ENCODE measurements around the gene CWC22. TPM values are rescaled to one million over a fixed set of nuclear protein-coding genes. Genes with fewer than 3 reads are reported as not detected.

The CWC22 gene
- total and polyA plus RNA-seq, 2 of the 8 experiments (the other 6 are each of a cell fraction or from before 2014, with no cell fraction given), result 3.7 to 34.0 TPM

DNA sequence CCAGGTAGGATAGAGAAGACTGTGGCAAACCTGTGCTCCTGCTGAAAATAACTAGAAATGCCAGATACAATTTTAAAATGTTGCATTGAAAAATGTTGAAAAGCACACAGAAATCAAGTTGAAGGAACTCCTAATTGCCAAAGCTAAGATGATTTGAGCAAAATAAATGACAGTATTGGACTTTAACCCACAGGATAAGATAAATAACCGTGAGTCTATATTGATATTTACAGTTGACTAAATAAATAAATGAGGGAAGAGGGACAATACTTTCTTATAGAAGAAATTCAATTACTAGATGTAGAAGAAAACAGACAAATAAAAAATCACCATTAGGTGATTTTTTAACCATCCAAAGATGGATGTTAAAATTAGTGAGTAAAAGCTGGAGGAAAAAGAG is 59.0 kb downstream of the CWC22 start:
- Histone ChIP-seq H4K91ac (replicated peaks; ENCODE audit: insufficient read length, low read length) (no peak overlapping the region), H3K4ac (replicated peaks; ENCODE audit: insufficient read length, low read depth, low read length) (no peak overlapping the region), H3K23ac (ENCODE audit: insufficient read length) (no peak overlapping the region), H2BK12ac (ENCODE audit: low read depth, low read length) (no peak overlapping the region), H4K20me1 (replicated peaks in 1 of 2; ENCODE audit: control insufficient read depth in 1 of 2, insufficient read depth in 2 of 2, low read length in 2 of 2) (peaks cover 0 to 1% of the 10 kb centered on the region in 2 experiments), H3K23me2 (ENCODE audit: low read depth, low read length) (no peaks in the 10 kb centered on the region), H4K5ac (ENCODE audit: insufficient read length, low read depth, low read length) (no peak overlapping the region), H3K14ac (ENCODE audit: insufficient read length) (no peak overlapping the region), H3K9me3 (ENCODE audit: insufficient read depth in 2 of 2, low read depth in 1 of 2, low read length in 1 of 2) (no peaks in the 10 kb centered on the region), H3K36me3 (ENCODE audit: control insufficient read depth in 2 of 4, insufficient read depth in 4 of 4, low read length in 3 of 4) (peaks cover 4 to 58% (median 19%) of the 10 kb centered on the region in 4 experiments), H2AFZ (ENCODE audit: low read length) (no peak overlapping the region), H4K8ac (ENCODE audit: extremely low read depth, insufficient read depth, low read length) (no peak overlapping the region), H2BK5ac (ENCODE audit: low read depth, low read length) (no peak overlapping the region), H3K4me2 (ENCODE audit: insufficient read depth in 1 of 2, low read depth in 2 of 2, low read length in 2 of 2) (no peak overlapping the region), H2AK5ac (ENCODE audit: low read depth, low read length) (no peak overlapping the region), H3K79me2 (ENCODE audit: control insufficient read depth in 1 of 2, insufficient read depth in 2 of 2, low read length in 2 of 2) (no peaks in the 10 kb centered on the region), H3K27me3 (replicated peaks in 1 of 4; ENCODE audit: control insufficient read depth in 3 of 4, extremely low read depth in 1 of 4, insufficient read depth in 3 of 4, low read length in 3 of 4) (no peaks in the 10 kb centered on the region), H3K4me3 (ENCODE audit: extremely low read depth in 1 of 4, insufficient read depth in 2 of 4, low read depth in 3 of 4, low read length in 4 of 4) (no peak overlapping the region), H3K9ac (replicated peaks in 1 of 4; ENCODE audit: extremely low read depth in 1 of 4, low read depth in 3 of 4, low read length in 3 of 4) (no peak overlapping the region), H2BK15ac (ENCODE audit: low read length) (no peak overlapping the region), H3K79me1 (ENCODE audit: low read depth, low read length) (no peaks in the 10 kb centered on the region; the same call in 1 of the 2 replicates), H3K18ac (ENCODE audit: extremely low read depth, low read length) (no peak overlapping the region), H3K56ac (replicated peaks; ENCODE audit: insufficient read length, low read depth, low read length) (no peak overlapping the region), H2BK120ac (replicated peaks; ENCODE audit: low read depth, low read length) (no peak overlapping the region), H3K4me1 (replicated peaks in 1 of 4; ENCODE audit: control insufficient read depth in 3 of 4, insufficient read depth in 4 of 4, low read length in 3 of 4) (no peaks in the 10 kb centered on the region), H3K27ac (ENCODE audit: low read depth, low read length) (no peak overlapping the region), H2BK20ac (ENCODE audit: low read length) (no peak overlapping the region)
- ChIA-PET POLR2A (ENCODE audit: partially characterized antibody) (no interaction called here), CTCF (ENCODE audit: partially characterized antibody) (interaction anchor here (1.1 to 5.1 kb wide), 2 partner anchors 11 to 43 kb away, joined by 3 to 36 read pairs; no protein-coding TSS in a partner anchor)
- 92% methylated on average over 1 of the region's 1 CpG; no CpG with 5 or more reads in 1 of the 2 experiments for WGBS, 2 experiments (ENCODE audit: extremely low coverage in 1 of 2, insufficient coverage in 1 of 2, insufficient read length in 1 of 2, insufficient replicate concordance in 2 of 2, low coverage in 1 of 2, low lambda C conversion rate in 2 of 2, missing lambda C conversion rate in 1 of 2)
- no peak for FAIRE-seq
- TF ChIP-seq CBX5 (IDR thresholded peaks at IDR 0.05; ENCODE audit: low read depth, low read length), result no peak
- no peak for DNase-seq (ENCODE audit: low read depth in 1 of 2, low spot score in 2 of 2)

All from H1 (cell line).